Activated CD4-positive, alpha-beta T cell treated with anti-CD3 and anti-CD28 coated beads, Interleukin-2, Interleukin-4, amounts not matched to agents 100 ng/mL and 50 ng/mL, durations not matched to agents 16 hours and 8 hours (primary cell): ENCODE results near the gene RELA.

Experiments
- DNase-seq: peaks from one replicate; pipeline ENCODE4 v3.0.0-alpha.2; 2020; ENCODE audit warnings: low spot score

Gene RELA

DNA sequence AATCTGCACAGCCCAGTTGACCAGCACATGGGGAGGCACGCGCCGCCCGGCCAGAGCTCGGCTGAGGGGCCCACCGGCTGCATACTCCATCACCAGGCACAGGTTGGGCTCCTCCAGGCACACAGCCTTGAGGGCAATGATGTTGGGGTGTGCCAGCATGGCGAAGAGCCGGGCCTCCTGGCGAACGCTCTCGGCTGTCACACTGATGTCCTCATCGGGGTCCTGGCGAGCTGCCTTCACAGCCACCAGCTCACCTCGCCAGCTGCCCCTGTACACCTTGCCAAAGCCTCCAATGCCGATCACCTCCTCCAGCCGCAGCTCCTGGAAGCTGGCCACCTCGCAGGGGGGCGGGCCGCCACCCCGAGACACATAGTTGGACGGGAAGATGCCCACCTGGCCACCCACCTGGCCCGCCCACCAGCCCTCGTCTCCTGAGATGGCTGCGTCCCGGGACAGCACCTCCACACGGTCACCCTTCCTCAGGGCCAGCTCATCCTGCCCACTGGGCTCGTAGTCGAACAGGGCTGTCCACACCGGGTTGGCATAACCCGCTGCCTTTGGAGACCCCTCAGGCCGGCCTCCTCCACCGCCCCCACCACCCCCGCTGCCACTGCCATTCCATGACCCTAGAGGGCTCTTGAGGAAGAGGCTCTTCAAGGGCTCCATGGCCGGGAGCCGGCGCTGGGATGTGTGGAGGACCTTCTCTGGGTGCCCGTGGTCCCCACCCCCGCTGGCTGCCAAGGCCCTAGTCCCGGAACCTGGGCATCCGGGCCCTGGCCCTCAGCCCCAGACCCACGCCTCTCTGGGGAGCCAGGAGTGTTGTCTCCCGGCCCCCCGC lies 49.4 kb downstream of the RELA start:
- no peak for DNase-seq

DNA sequence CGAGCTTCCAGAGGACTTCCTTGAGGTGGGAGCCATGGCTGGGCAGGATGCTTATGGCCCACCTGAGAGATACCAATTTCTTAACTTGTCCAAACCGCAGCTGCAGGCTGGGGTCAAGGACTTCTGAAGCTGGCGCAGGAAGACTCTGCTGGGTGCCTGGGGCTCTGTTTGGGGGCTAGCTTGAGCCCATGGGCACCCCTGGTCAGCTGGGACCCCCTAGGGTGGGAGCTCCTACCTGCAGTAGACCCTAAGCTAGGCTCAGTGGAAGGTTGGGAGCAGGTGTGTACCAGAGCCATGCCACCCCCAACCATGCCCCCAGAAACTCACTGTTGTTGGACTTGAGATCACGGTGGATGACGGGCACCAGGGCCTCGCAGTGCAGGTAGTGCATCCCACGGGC lies 50.0 kb downstream of the RELA start:
- DNase-seq: no peak

DNA sequence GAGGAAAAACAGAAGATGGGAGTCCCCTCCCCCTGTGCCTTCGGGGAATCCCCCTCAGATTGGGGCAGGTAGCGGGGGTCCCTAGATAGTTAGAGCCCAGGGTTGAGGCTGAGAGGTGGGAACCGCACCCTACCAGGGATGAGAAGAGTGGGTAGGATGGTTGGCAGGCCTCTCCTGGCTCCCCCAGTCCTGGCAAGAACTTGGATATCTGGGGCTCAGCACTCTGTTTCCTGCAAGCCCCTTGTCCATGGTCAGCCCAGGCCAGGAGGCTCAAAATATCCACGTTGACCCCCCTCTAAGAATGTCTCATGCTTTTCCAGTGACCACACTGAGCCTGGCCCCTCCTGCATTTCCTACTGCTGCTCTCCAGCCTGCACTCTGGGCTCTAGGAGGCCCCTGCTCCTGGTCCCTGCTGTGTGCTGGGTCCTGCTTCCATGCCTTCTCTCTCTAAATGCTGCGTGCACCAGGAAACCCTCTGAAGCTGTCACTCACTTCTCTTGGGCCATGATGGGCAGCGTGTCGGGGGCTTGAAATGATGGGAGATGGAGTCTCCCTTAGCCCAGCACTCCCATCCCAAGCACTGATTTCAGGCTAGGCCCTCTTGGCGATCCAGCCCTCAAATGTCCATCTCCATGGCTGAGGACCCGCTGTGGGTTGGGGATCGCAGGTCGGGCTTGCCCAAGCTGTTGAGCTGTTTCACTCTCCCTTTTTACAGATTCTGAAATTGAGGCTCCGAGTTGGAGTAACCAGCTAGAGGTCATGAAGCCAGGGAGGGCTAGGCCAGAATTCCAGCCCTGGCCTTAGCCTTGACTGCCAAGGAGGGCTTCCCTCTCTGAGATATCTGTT lies 50.7 kb downstream of the RELA start:
- DNase-seq: no peak

DNA sequence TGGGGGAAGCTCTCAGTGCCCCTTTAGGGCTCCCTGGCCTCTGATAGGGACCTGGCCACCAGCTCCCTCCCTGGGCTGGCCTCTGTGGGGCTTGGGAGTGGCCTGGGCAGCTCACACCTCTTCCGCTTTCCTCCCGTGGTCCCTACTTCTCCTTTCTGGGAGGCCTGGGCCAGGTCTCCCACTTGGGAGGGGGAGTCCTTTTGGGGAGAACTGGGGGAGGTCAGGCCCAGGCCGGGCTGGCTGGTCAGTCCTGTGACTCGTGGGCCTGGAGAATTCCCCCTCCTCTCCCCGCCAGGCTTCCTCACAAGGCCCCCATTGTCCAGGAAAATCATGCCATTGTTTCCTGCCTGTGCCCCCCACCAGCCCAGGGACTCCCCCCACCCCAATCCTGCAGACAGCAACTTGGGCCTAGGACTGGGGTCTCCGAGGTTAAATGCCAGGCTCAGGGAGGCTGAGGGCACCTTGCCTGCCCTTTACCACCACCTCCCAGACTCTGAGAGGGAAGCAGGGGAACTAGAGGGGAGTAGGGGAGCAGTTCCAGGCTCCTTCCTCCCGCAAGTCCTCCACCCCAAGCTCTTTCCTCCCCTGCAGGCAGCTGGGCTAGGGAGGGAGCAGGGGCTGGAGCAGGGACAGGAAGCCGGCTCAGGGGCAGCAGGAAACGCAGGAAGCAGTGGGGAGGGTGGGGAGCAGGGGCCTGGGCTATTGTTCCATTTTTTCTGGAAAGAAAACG lies 51.5 kb downstream of the RELA start:
- DNase-seq: no peak

GRCh38 chr11:65610404-65610803 lies 52.3 kb downstream of the RELA start:
- DNase-seq: no peak

DNA sequence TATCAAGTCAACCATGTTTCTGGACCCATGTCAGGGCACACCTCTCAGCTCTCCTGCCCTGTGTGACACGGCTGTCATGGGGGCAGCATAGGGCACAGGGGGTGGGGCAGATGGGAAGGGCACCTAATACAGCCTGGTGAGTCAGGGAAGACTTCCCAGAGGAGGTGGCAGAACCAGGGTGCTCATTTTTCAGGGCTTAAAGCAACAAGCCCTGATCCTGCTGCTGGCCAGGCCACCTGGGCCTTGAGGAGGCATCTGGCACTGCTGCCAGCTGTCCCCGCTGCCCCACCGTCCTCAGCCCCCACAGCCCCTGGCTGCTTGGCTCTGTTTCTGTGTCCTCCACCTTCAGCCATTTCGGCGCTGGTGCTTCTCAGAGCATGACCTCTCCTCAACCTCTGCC lies 53.1 kb downstream of the RELA start:
- no peak for DNase-seq

DNA sequence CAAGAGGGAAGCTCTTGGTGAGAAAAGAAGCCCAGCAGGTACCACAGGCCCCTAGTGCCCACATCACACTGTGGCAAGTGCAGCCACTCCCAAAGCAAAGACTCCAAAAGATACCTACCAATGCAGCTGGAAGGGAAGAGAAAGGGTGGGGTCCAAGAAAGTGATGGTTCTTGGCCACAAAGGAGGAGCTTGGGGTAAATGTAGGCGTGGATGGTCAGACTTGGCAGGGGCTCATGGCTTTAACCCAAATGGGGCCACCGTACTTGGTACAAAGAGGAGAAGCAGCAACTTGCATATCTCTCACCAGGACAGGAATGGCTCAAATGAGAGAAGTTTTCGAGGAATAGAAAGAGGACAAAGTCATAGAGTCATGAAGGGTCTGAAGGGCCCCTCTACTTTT lies 53.5 kb downstream of the RELA start:
- no peak for DNase-seq

DNA sequence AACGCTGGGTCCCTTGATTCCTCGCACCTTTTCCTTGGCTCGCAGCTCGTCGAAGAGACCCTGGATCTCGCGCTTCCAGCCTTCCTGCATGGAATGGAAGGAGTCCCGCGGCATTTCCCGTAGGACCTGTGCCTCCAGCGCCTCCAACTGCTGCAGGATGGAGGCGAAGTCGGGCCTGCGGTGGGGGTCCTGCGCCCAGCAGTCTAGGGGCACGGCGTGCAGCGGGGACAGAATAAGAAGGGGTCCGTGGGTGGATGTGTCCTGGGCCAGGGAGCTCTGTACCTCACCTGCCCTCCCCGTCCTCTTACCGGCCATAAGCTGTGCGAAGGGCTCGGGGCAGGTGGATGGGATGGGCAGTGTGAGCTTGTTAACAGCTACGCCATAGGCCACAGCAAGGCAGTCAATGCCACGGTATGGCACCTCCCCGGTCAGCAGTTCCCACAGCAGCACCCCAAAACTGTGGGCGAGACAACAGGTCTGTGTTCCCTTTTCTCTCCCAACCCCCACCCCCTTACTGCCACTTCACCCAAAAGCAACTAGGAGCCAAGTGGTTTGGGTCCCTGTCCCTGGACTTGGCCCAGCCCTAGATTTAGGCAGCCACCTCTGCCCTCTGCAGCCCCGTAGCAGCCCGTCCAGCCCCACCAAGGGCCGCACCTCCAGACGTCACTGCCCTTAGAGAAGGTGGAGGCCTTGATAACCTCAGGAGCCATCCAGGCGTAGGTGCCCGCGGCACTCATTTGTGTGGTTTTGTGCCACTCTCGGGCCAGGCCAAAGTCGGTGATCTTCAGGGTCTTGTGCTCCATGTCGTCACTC lies 54.9 kb downstream of the RELA start:
- no peak for DNase-seq

- DNase-seq: no peak
Observed at GRCh38 chr11:65606876-65607613, 55.7 kb downstream of the RELA start.

- DNase-seq: no peak
Observed at GRCh38 chr11:65604258-65604657, 58.5 kb downstream of the RELA start.
